Ishikawa (cell line): ENCODE results near the gene ACADM.

Source experiments
- CEBPB ChIP-seq: IDR thresholded peaks from 2 replicates; pipeline ENCODE4 v1.6.1; 2012
- EP300 ChIP-seq: IDR thresholded peaks from 2 replicates; pipeline ENCODE4 v1.6.1; 2012; ENCODE audit warnings: borderline replicate concordance
- FOXM1 ChIP-seq: IDR thresholded peaks from 2 replicates; pipeline ENCODE4 v1.6.1; 2012; ENCODE audit warnings: low read depth, borderline replicate concordance
- RAD21 ChIP-seq: IDR thresholded peaks from 2 replicates; pipeline ENCODE4 v1.6.1; 2012; ENCODE audit warnings: low read depth
- TAF1 ChIP-seq: IDR thresholded peaks from 2 replicates; pipeline ENCODE4 v1.6.1; 2012; ENCODE audit warnings: low read depth, mild to moderate bottlenecking
- TCF12 ChIP-seq: IDR thresholded peaks from 2 replicates; pipeline ENCODE4 v1.6.1; 2012; ENCODE audit warnings: low read depth
- YY1 ChIP-seq: IDR thresholded peaks from 2 replicates; pipeline ENCODE4 v1.6.1; 2012; ENCODE audit warnings: low read depth
- TF ChIP-seq, protein P1 (sequence below): IDR thresholded peaks from 2 replicates; pipeline ENCODE4 v1.6.1; 2012; ENCODE audit warnings: low read depth, mild to moderate bottlenecking
- TF ChIP-seq, protein P2 (sequence below): IDR thresholded peaks from 2 replicates; pipeline ENCODE4 v1.6.1; 2012
- TF ChIP-seq, protein P3 (sequence below): IDR thresholded peaks from 2 replicates; pipeline ENCODE4 v1.6.1; 2012

DNA sequence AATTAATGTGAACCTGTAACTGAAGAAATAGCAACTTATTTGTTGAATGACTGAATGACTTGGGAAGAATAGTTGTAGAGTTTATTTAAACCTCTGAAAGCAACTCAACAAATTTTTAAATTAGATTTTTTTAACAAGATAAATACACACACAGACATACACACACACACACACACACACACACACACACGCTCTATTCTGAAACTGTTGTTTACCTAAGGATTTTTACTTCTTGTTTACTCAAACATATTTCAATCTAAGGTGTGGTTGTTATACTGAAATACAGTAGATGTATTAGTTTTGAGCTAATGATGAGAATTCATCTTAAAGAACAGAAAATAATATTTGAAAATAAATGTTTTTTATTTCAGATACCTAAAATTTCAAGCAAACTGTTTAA, 11.5 kb downstream of the ACADM start:
- TF ChIP-seq, protein P1, sequence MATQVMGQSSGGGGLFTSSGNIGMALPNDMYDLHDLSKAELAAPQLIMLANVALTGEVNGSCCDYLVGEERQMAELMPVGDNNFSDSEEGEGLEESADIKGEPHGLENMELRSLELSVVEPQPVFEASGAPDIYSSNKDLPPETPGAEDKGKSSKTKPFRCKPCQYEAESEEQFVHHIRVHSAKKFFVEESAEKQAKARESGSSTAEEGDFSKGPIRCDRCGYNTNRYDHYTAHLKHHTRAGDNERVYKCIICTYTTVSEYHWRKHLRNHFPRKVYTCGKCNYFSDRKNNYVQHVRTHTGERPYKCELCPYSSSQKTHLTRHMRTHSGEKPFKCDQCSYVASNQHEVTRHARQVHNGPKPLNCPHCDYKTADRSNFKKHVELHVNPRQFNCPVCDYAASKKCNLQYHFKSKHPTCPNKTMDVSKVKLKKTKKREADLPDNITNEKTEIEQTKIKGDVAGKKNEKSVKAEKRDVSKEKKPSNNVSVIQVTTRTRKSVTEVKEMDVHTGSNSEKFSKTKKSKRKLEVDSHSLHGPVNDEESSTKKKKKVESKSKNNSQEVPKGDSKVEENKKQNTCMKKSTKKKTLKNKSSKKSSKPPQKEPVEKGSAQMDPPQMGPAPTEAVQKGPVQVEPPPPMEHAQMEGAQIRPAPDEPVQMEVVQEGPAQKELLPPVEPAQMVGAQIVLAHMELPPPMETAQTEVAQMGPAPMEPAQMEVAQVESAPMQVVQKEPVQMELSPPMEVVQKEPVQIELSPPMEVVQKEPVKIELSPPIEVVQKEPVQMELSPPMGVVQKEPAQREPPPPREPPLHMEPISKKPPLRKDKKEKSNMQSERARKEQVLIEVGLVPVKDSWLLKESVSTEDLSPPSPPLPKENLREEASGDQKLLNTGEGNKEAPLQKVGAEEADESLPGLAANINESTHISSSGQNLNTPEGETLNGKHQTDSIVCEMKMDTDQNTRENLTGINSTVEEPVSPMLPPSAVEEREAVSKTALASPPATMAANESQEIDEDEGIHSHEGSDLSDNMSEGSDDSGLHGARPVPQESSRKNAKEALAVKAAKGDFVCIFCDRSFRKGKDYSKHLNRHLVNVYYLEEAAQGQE = no peak
- TF ChIP-seq TAF1 (no peak), YY1 (no peak), EP300 (no peak), CEBPB (no peak), FOXM1 (no peak), RAD21 (no peak), TCF12 (no peak)
- TF ChIP-seq, protein P2, sequence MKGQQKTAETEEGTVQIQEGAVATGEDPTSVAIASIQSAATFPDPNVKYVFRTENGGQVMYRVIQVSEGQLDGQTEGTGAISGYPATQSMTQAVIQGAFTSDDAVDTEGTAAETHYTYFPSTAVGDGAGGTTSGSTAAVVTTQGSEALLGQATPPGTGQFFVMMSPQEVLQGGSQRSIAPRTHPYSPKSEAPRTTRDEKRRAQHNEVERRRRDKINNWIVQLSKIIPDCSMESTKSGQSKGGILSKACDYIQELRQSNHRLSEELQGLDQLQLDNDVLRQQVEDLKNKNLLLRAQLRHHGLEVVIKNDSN = no peak
- TF ChIP-seq, protein P3, sequence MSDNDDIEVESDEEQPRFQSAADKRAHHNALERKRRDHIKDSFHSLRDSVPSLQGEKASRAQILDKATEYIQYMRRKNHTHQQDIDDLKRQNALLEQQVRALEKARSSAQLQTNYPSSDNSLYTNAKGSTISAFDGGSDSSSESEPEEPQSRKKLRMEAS = no peak
